SH-SY5Y (cell line): ENCODE measurements around the gene TSPAN17.

Source experiments
- GATA2 ChIP-seq: IDR thresholded peaks from 2 replicates; pipeline ENCODE4 v1.6.1; 2011; ENCODE audit warnings: mild to moderate bottlenecking, low read depth, low read length
- GATA3 ChIP-seq: IDR thresholded peaks from 2 replicates; pipeline ENCODE4 v1.6.1; 2011; ENCODE audit warnings: low read depth, mild to moderate bottlenecking, low read length, moderate library complexity

TSPAN17 gene

GRCh38 chr5:176644294-176644693 lies 3.0 kb upstream of the TSPAN17 start:
- no peak for TF ChIP-seq GATA3
- no peak for TF ChIP-seq GATA2

GRCh38 chr5:176644878-176645670 lies 2.2 kb upstream of the TSPAN17 start:
- TF ChIP-seq GATA2: no peak
- TF ChIP-seq GATA3: no peak

DNA sequence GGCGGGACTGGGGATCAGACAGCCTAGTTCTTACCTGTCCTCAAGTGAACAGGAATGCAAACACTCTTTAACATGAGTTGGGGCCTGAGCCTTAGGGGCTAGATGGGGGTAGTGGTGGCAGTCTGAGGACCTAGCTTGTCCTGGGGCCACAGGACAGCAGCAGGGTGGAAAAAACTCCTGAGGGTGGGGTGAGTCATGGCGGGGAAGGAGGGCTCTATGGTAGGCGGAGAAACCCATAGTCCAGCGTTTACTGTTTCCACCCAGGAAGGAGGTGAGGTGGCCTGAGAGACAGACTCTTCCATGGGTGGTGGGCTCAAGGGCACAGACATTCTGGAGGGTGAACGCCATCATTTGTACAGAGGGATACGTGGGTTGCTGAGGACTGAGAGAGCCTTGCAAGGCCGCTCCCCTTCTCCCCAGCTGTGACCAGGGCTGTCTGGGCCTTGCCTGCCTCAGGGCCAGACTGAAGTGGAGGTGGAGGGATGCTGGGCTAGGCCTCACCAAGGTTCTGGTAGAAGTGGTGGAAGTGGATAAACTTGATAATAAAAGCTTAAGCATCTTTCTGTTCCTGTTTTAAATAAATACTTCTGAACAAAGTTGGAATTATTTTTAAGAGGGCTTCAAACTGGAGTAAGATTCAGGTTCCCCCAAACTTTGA lies 1.1 kb upstream of the TSPAN17 start:
- TF ChIP-seq GATA3 (no peak), GATA2 (no peak)

DNA sequence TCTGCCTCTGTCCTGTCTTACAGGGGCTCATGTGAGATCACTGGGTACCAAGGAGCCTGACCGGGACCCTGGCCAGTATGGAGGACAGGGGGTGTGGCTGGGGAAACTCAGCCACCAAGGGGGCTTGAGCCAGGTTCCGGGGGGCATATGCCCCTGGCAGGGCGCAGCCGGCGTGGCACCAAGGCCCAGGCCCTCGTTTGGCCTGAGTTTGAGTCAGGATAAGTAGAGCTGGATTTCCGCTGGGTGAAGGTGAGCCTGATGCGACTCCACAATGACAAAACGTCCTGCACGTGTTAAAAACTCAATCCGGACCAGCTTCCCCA lies 616 bp upstream of the TSPAN17 start:
- TF ChIP-seq GATA2: no peak
- TF ChIP-seq GATA3: no peak

- TF ChIP-seq GATA2 (no peak), GATA3 (no peak)
These were observed 674 bp downstream of the TSPAN17 start for GRCh38 chr5:176647843-176648473.

GRCh38 chr5:176648474-176649194 lies 1.4 kb downstream of the TSPAN17 start:
- TF ChIP-seq GATA2 (no peak), GATA3 (no peak)

GRCh38 chr5:176650354-176650884 lies 3.1 kb downstream of the TSPAN17 start:
- TF ChIP-seq GATA2 (no peak), GATA3 (no peak)

- TF ChIP-seq GATA2: no peak
- TF ChIP-seq GATA3: no peak
These were observed 4.2 kb downstream of the TSPAN17 start for GRCh38 chr5:176651472-176651980.

DNA sequence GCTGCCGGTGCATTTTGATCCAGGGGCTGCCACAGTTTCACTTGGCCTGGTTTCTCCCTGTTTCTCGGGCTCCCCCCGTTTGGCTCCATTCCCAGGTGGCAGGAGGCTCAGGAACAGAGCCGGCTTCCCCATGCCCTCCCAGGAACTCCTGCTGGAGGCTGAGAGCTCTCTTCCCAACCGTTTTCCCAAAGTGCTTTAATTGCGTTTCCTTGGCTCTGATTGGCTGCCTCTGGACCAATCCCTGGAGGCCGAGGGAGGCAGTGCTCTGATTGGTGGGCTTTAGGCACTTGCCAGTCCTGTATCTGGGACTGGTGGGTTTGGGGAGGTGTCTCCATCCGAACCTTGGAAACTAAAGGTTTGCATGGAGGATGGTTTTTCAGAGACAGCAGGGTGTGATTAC lies 4.9 kb downstream of the TSPAN17 start:
- no peak for TF ChIP-seq GATA2
- TF ChIP-seq GATA3: no peak

GRCh38 chr5:176653401-176654385 lies 6.4 kb downstream of the TSPAN17 start:
- TF ChIP-seq GATA2: no peak
- TF ChIP-seq GATA3: no peak

- no peak for TF ChIP-seq GATA3
- TF ChIP-seq GATA2: no peak
These were observed 7.6 kb downstream of the TSPAN17 start for GRCh38 chr5:176654856-176655255.

- TF ChIP-seq GATA2: no peak
These were observed 9.2 kb downstream of the TSPAN17 start for GRCh38 chr5:176656467-176656990.
